CD4-positive, alpha-beta T cell (primary cell): ENCODE measurements around the gene CADM2. TPM values are rescaled to one million over a fixed set of nuclear protein-coding genes. Genes with fewer than 3 reads are reported as not detected.

Source experiments
- ATAC-seq: fragments of 200-7000 bp; cut with Tn5 transposase; one replicate; pipeline ENCODE4 v1.10.0; 2022; ENCODE audit warnings: mild to moderate bottlenecking; ENCODE audit not compliant: poor library complexity
- CTCF ChIA-PET: fragments of 350-600 bp; sonication (Branson Sonifier 250); formaldehyde crosslinking; loops from one replicate; lab custom pipeline; 2021; ENCODE audit warnings: antibody characterized with exemption, inconsistent platforms; lab: Charles Lee
- POLR2A ChIA-PET: fragments of 350-600 bp; sonication (Branson Sonifier 250); formaldehyde crosslinking; loops from one replicate; lab custom pipeline; 2021; ENCODE audit warnings: antibody characterized with exemption, inconsistent platforms; lab: Charles Lee
- DNase-seq, 14 experiments: peaks; one replicate each; pipeline ENCODE4 v3.0.0-alpha.2; 2013 to 2020; ENCODE audit warnings: mixed read lengths in 2 of 14
- H3K27ac ChIP-seq, 2 donors: one replicate each; pipeline versions ENCODE4 v1.5.1 to v1.7.0; 2013; ENCODE audit warnings: low read length in 2 of 2, low read depth in 1 of 2, mild to moderate bottlenecking in 1 of 2
- H3K27me3 ChIP-seq, 2 experiments: 1 replicate in 1 of 2; 2 replicates in 1 of 2; pipeline versions ENCODE4 v1.6.1 to v1.7.0; 2013; ENCODE audit warnings: low read length in 2 of 2, control low read depth in 1 of 2, mild to moderate bottlenecking in 1 of 2, moderate library complexity in 1 of 2; ENCODE audit not compliant: insufficient read depth in 2 of 2, control insufficient read depth in 1 of 2
- H3K36me3 ChIP-seq: one replicate; pipeline ENCODE4 v1.6.1; 2013; ENCODE audit warnings: low read length, control low read depth; ENCODE audit not compliant: insufficient read depth
- H3K4me1 ChIP-seq: one replicate; pipeline ENCODE4 v1.6.1; 2013; ENCODE audit warnings: low read length, control low read depth; ENCODE audit not compliant: insufficient read depth
- H3K4me3 ChIP-seq: one replicate; pipeline ENCODE4 v1.5.1; 2013; ENCODE audit warnings: mild to moderate bottlenecking, low read length, moderate library complexity
- H3K9me3 ChIP-seq, 2 experiments: 1 replicate in 1 of 2; 2 replicates in 1 of 2; pipeline versions ENCODE4 v1.6.1 to v1.7.0; 2013; ENCODE audit warnings: low read length in 2 of 2, mild to moderate bottlenecking in 2 of 2, control low read depth in 1 of 2, moderate library complexity in 1 of 2; ENCODE audit not compliant: control insufficient read depth in 1 of 2, insufficient read depth in 1 of 2
- H3K27ac Mint-ChIP-seq: one replicate; pipeline ENCODE4 v1.8.0; 2020; ENCODE audit warnings: mixed read lengths
- H3K27me3 Mint-ChIP-seq: one replicate; pipeline ENCODE4 v1.8.0; 2021; ENCODE audit warnings: mixed read lengths
- H3K36me3 Mint-ChIP-seq: one replicate; pipeline ENCODE4 v1.8.0; 2021; ENCODE audit warnings: low read depth, mixed read lengths
- H3K4me1 Mint-ChIP-seq: one replicate; pipeline ENCODE4 v1.8.0; 2021; ENCODE audit warnings: low read depth, mixed read lengths
- H3K4me3 Mint-ChIP-seq: one replicate; pipeline ENCODE4 v1.8.0; 2020; ENCODE audit warnings: mild to moderate bottlenecking, mixed read lengths
- H3K9me3 Mint-ChIP-seq: one replicate; pipeline ENCODE4 v1.8.0; 2020; ENCODE audit warnings: mixed read lengths
- CTCF ChIP-seq: fragments of 200-600 bp; IDR thresholded peaks from one replicate; pipeline ENCODE4 v1.8.0; 2022; ENCODE audit warnings: antibody characterized with exemption, mild to moderate bottlenecking
- intact Hi-C, 2 experiments: fragments of 100-400 bp; cut with DNase I in 1 of 2; cut with micrococcal nuclease in 1 of 2; formaldehyde crosslinking; loops; one replicate each; pipeline versions ENCODE4 v1.15.1 to v1.9.0; 2023 to 2025; cut with DNase I, micrococcal nuclease
- total RNA-seq, 174 experiments: library from RNA in 2 of 174; stranded (reverse) in 2 of 174; gene quantifications; one replicate each; pipeline ENCODE4 v1.2.3 and lab custom pipeline; 2021 to 2026

CADM2 gene
- total RNA-seq, 2 experiments from 2014 or later, result 0.03 to 0.11 TPM

- Histone ChIP-seq H3K4me3 (no peak overlapping the region), H3K27me3 (no peaks in the 10 kb centered on the region), H3K4me1 (no peaks in the 10 kb centered on the region), H3K27ac (no peak overlapping the region), H3K36me3 (no peaks in the 10 kb centered on the region), H3K9me3 (no peaks in the 10 kb centered on the region)
- ATAC-seq (no peak), DNase-seq (no peak)
- ChIA-PET POLR2A (no interaction called here), CTCF (no interaction called here)
- Mint-ChIP-seq H3K27ac (no peak overlapping the region), H3K36me3 (no peaks in the 10 kb centered on the region), H3K4me3 (no peak overlapping the region), H3K27me3 (no peaks in the 10 kb centered on the region), H3K4me1 (no peaks in the 10 kb centered on the region), H3K9me3 (peaks cover 2% of the 10 kb centered on the region)
- TF ChIP-seq CTCF, result no peak
- intact Hi-C loops, result no loop called here
These were observed 299.5 kb downstream of the CADM2 start for GRCh38 chr3:85258326-85258725.

GRCh38 chr3:85258819-85259218 lies 300.0 kb downstream of the CADM2 start:
- intact Hi-C loops, result no loop called here

GRCh38 chr3:85259748-85260147 lies 301.0 kb downstream of the CADM2 start:
- no peaks in the 10 kb centered on the region for H3K9me3 Mint-ChIP-seq
- no peaks in the 10 kb centered on the region for H3K27me3 Mint-ChIP-seq
- no peak for TF ChIP-seq CTCF
- CTCF ChIA-PET, result no interaction called here
- H3K36me3 ChIP-seq, result no peaks in the 10 kb centered on the region
- no peak overlapping the region for H3K27ac Mint-ChIP-seq
- no peaks in the 10 kb centered on the region for H3K36me3 Mint-ChIP-seq
- POLR2A ChIA-PET, result no interaction called here
- H3K9me3 ChIP-seq, result no peaks in the 10 kb centered on the region
- no peak overlapping the region for H3K27ac ChIP-seq
- no peak overlapping the region for H3K4me3 ChIP-seq
- H3K4me3 Mint-ChIP-seq, result no peak overlapping the region
- ATAC-seq, result no peak
- intact Hi-C loops, result no loop called here
- no peak for DNase-seq
- no peaks in the 10 kb centered on the region for H3K4me1 ChIP-seq
- H3K4me1 Mint-ChIP-seq, result no peaks in the 10 kb centered on the region
- H3K27me3 ChIP-seq, result no peaks in the 10 kb centered on the region

More at GRCh38 chr3:85258819-85259218, 300.0 kb downstream of the CADM2 start:
- no peak overlapping the region for H3K4me3 ChIP-seq
- TF ChIP-seq CTCF, result no peak
- no peaks in the 10 kb centered on the region for H3K4me1 ChIP-seq
- H3K27me3 ChIP-seq, result no peaks in the 10 kb centered on the region
- H3K27ac ChIP-seq, result no peak overlapping the region
- ChIA-PET POLR2A (no interaction called here), CTCF (no interaction called here)
- Mint-ChIP-seq H3K4me1 (no peaks in the 10 kb centered on the region), H3K36me3 (no peaks in the 10 kb centered on the region), H3K27me3 (no peaks in the 10 kb centered on the region), H3K9me3 (no peaks in the 10 kb centered on the region), H3K27ac (no peak overlapping the region), H3K4me3 (no peak overlapping the region)
- H3K9me3 ChIP-seq, result no peaks in the 10 kb centered on the region
- ATAC-seq, result no peak
- H3K36me3 ChIP-seq, result no peaks in the 10 kb centered on the region
- no peak for DNase-seq
